ENCODE results near the gene ZDHHC14. TPM values are rescaled to one million over a fixed set of nuclear protein-coding genes. Genes with fewer than 3 reads are reported as not detected.
A peak's percentile ranks its signal among the peaks of the same experiment; 100 is the strongest.

The ZDHHC14 gene
- total RNA-seq, 1 experiment from 2014 or later: 1.7 TPM

GRCh38 chr6:157456524-157456829 is 75.5 kb downstream of the ZDHHC14 start:
- no peak overlapping the region for H2BK5ac ChIP-seq (ENCODE audit: insufficient read length, low read length)
- H4K8ac ChIP-seq (replicated peaks; ENCODE audit: insufficient read length, low read depth, low read length): peak overlapping the region; percentile 59
- H2BK12ac ChIP-seq (ENCODE audit: insufficient read length, low read depth, low read length): no peak overlapping the region
- no peak overlapping the region for H2AFZ ChIP-seq (ENCODE audit: low read length)
- no peak overlapping the region for H3K4ac ChIP-seq (ENCODE audit: low read depth, low read length)
- H3K9me3 ChIP-seq (ENCODE audit: control insufficient read depth, low read depth, low read length): no peaks in the 10 kb centered on the region
- Mint-ChIP-seq H3K4me1 (peaks cover 15 to 20% of the 10 kb centered on the region in 2 experiments), H3K36me3 (ENCODE audit: insufficient read depth in 1 of 3, low read depth in 3 of 3) (no peaks in the 10 kb centered on the region), H3K27me3 (ENCODE audit: low read depth) (no peaks in the 10 kb centered on the region), H3K4me3 (no peak overlapping the region), H3K27ac (no peak overlapping the region; a peak in 2 of 7 replicates), H3K9me3 (no peaks in the 10 kb centered on the region)
- no peaks in the 10 kb centered on the region for H3K79me1 ChIP-seq (ENCODE audit: insufficient read depth, low read depth, low read length, poor library complexity, severe bottlenecking)
- H2AK5ac ChIP-seq (ENCODE audit: insufficient read length, low read length): no peak overlapping the region
- no peak overlapping the region for H3K4me2 ChIP-seq (ENCODE audit: insufficient read depth, insufficient read length, low read length)
- H3K79me2 ChIP-seq (ENCODE audit: insufficient read depth, low read length): no peaks in the 10 kb centered on the region
- H2BK120ac ChIP-seq (ENCODE audit: low read depth, low read length, poor library complexity, severe bottlenecking): no peak overlapping the region
- H4K91ac ChIP-seq (ENCODE audit: insufficient read length, low read depth, low read length): no peak overlapping the region
- no CpG with 5 or more reads among the region's 4 CpGs for WGBS (ENCODE audit: extremely low coverage, insufficient read length, low lambda C conversion rate)
- no peak overlapping the region for H2BK15ac ChIP-seq (ENCODE audit: low read depth, low read length)
- H3K56ac ChIP-seq (ENCODE audit: insufficient read length, low read depth, low read length): no peak overlapping the region
- H3K23ac ChIP-seq (ENCODE audit: insufficient read length, low read depth, low read length): no peak overlapping the region
- no peak overlapping the region for H3K18ac ChIP-seq (ENCODE audit: insufficient read length, low read depth, low read length)
- H3K27ac ChIP-seq (ENCODE audit: insufficient read length, low read depth, low read length): no peak overlapping the region
- H3T11ph ChIP-seq (ENCODE audit: low read length): no peak overlapping the region
- no peaks in the 10 kb centered on the region for H3K23me2 ChIP-seq (ENCODE audit: insufficient read length, low read depth, low read length, poor library complexity, severe bottlenecking)
- no peak overlapping the region for H3K14ac ChIP-seq (ENCODE audit: insufficient read depth, low read length)
- H2BK20ac ChIP-seq (ENCODE audit: low read depth, low read length, poor library complexity, severe bottlenecking): no peak overlapping the region
- DNase-seq: no peak
- peaks cover 4% of the 10 kb centered on the region; the same call in 1 of the 2 replicates for H3K4me1 ChIP-seq (ENCODE audit: insufficient read depth, low read length)
- H4K20me1 ChIP-seq (ENCODE audit: control insufficient read depth, insufficient read depth, insufficient read length): no peaks in the 10 kb centered on the region
- H4K5ac ChIP-seq (ENCODE audit: insufficient read length, low read depth, low read length): no peak overlapping the region
- TF ChIP-seq CTCF (conservative IDR thresholded peaks at IDR 0.05): no peak
- H3K27me3 ChIP-seq (ENCODE audit: insufficient read depth, low read length): no peaks in the 10 kb centered on the region
- peak overlapping the region; percentile 37 for H3K9ac ChIP-seq (ENCODE audit: extremely low read depth, insufficient read length, low read length)

Measured in H9 (cell line).